Neural progenitor cell (in vitro differentiated cells): ENCODE measurements around the gene TRIM15.

Experiments used
- EZH2 ChIP-seq: fragments of 200-600 bp; sonication (generic); IDR thresholded peaks from 2 replicates; pipeline ENCODE4 v1.6.1; 2017; ENCODE audit warnings: antibody characterized with exemption, mild to moderate bottlenecking, moderate library complexity
- EZH2phosphoT487 ChIP-seq: fragments of 200-600 bp; sonication (generic); IDR thresholded peaks from 2 replicates; pipeline ENCODE4 v1.6.1; 2017; ENCODE audit warnings: antibody characterized with exemption
- TF ChIP-seq, protein P1 (sequence below): fragments of 200-600 bp; sonication (generic); IDR thresholded peaks from 2 replicates; pipeline ENCODE4 v1.5.1; 2017; ENCODE audit warnings: antibody characterized with exemption, mild to moderate bottlenecking

DNA sequence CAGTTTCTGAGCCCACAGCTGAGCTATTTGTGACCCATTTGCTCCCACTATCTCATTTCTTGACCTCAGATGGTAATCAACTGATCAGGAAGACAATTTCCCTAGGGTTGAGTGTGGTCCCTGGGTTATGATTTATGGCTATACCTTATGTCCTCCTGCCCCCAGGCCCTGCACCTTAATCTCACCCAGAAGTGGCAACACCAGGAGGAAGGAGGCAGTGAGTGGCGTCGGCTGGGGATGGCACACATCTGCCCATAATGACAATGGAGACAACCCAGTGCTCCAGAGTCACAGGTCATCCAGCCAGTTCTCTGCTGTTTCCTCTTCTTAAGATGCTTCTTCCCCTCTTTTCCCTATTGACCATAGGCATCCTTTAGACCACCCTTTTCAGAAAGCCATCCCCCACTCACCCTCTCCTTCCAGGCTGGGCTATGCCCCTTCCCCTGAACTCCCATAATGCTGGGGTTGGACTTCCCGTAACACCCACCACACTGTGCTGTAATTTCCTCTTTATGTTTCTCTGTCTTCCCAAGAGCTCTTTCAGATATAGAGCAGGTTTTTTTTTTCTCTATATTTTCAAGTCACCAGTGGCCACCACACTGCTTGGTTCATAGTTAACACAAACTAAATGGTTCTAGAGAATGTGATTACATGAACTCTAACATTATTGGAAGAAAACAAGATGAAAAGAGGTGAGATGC lies 10.3 kb upstream of the TRIM15 start:
- no peak for TF ChIP-seq EZH2
- TF ChIP-seq, protein P1, sequence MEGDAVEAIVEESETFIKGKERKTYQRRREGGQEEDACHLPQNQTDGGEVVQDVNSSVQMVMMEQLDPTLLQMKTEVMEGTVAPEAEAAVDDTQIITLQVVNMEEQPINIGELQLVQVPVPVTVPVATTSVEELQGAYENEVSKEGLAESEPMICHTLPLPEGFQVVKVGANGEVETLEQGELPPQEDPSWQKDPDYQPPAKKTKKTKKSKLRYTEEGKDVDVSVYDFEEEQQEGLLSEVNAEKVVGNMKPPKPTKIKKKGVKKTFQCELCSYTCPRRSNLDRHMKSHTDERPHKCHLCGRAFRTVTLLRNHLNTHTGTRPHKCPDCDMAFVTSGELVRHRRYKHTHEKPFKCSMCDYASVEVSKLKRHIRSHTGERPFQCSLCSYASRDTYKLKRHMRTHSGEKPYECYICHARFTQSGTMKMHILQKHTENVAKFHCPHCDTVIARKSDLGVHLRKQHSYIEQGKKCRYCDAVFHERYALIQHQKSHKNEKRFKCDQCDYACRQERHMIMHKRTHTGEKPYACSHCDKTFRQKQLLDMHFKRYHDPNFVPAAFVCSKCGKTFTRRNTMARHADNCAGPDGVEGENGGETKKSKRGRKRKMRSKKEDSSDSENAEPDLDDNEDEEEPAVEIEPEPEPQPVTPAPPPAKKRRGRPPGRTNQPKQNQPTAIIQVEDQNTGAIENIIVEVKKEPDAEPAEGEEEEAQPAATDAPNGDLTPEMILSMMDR, result no peak
- no peak for TF ChIP-seq EZH2phosphoT487
